T1000 (cell line): ENCODE results near the gene PAX7.

Experiments used
- DNase-seq: peaks from one replicate; lab custom pipeline; 2025; ENCODE audit warnings: mixed read lengths; lab: John Stamatoyannopoulos, UW

Gene PAX7

DNA sequence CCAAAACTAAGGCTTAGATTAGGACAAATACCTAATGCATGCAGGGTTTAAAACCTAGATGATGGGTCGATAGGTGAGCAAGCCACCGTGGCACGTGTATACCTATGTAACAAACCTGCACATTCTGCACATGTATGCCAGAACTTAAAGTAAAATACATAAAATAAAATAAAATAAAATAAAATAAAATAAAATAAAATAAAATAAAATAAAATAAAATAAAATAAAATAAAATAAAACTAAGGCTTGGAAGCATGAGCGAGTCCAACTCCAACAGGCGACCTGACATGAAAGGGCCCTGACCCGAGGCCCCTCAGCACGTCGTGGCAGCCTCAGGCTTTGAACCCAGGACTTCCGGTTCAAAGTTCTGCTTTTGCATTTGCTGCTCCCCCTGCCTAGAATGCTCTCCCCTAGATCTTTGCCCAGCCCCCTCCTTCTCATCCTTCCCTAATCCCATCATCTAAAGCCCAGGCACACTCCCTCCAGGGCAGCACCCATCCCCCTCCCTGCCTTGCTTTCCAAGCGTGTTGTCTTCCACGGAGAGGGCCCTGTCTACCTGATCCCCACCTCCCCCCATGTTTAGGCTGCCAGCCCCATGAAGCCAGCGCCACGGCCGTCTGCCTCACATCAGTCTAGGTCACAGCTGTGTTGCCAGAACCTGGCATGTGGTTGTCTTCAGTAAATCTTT lies 164.5 kb downstream of the PAX7 start:
- DNase-seq = no peak

DNA sequence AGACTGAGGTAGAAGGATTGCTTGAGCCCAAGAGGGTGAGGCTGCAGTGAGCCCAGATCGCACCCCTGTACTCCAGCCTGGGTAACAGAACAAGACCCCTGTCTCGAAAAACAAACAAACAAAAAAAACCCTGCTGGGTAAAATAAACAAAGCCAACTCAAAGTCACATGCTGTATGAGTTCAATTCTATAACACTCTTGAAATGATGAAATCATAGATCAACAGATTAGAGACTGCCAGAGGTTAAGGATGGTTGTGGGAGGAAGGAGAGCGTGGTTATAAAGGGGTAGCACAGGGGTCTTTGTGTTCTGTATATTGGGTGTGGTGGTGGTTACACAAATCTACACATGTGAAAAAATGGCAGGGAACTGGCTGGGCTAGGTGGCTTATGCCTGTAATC lies 166.3 kb downstream of the PAX7 start:
- no peak for DNase-seq
